H1 (cell line): ENCODE results near the gene DYTN. TPM values are rescaled to one million over a fixed set of nuclear protein-coding genes. Genes with fewer than 3 reads are reported as not detected.

ENCODE experiments used
- CTCF ChIA-PET: fragments of 300-600 bp; sonication (Branson Sonifier 250); formaldehyde crosslinking; loops from one replicate; lab custom pipeline; 2021; ENCODE audit not compliant: partially characterized antibody; lab: Charles Lee
- POLR2A ChIA-PET: fragments of 300-600 bp; sonication (Branson Sonifier 250); formaldehyde crosslinking; loops from one replicate; lab custom pipeline; 2021; ENCODE audit warnings: inconsistent platforms; ENCODE audit not compliant: partially characterized antibody; lab: Charles Lee
- DNase-seq, 2 experiments: peaks; one replicate each; pipeline versions ENCODE4 v3.0.0 to v3.0.0-alpha.2; 2010 to 2022; ENCODE audit warnings: low spot score in 2 of 2, low read depth in 1 of 2, mixed read lengths in 1 of 2
- FAIRE-seq: peaks from 2 replicates; lab custom pipeline; 2011; peaks lifted over from hg19 to GRCh38; lab: Jason Lieb, UNC
- H2AFZ ChIP-seq: 2 replicates; pipeline ENCODE4 v1.8.1; 2012; ENCODE audit warnings: low read length, inconsistent platforms
- H2AK5ac ChIP-seq: 2 replicates; pipeline ENCODE4 v1.6.1; 2013; ENCODE audit warnings: low read depth, low read length
- H2BK120ac ChIP-seq: replicated peaks from 2 replicates; pipeline ENCODE3; 2013; ENCODE audit warnings: low read depth, low read length, inconsistent platforms
- H2BK12ac ChIP-seq: 2 replicates; pipeline ENCODE4 v1.6.1; 2013; ENCODE audit warnings: low read depth, low read length
- H2BK15ac ChIP-seq: 2 replicates; pipeline ENCODE4 v1.6.1; 2013; ENCODE audit warnings: low read length
- H2BK20ac ChIP-seq: 2 replicates; pipeline ENCODE4 v1.6.1; 2013; ENCODE audit warnings: low read length
- H2BK5ac ChIP-seq: 2 replicates; pipeline ENCODE4 v1.6.1; 2013; ENCODE audit warnings: low read depth, low read length
- H3K14ac ChIP-seq: 2 replicates; pipeline ENCODE4 v1.6.1; 2013; ENCODE audit warnings: inconsistent platforms; ENCODE audit not compliant: insufficient read length
- H3K18ac ChIP-seq: 2 replicates; pipeline ENCODE4 v1.6.1; 2013; ENCODE audit warnings: low read length; ENCODE audit errors: extremely low read depth
- H3K23ac ChIP-seq: 2 replicates; pipeline ENCODE4 v1.6.1; 2013; ENCODE audit warnings: inconsistent platforms; ENCODE audit not compliant: insufficient read length
- H3K23me2 ChIP-seq: 2 replicates; pipeline ENCODE4 v1.6.1; 2013; ENCODE audit warnings: low read depth, low read length
- H3K27ac ChIP-seq: 2 replicates; pipeline ENCODE4 v1.6.1; 2011; ENCODE audit warnings: low read depth, low read length, inconsistent platforms
- H3K27me3 ChIP-seq, 4 experiments: replicated peaks in 1 of 4; 1 replicate in 1 of 4; 2 replicates in 3 of 4; pipeline versions ENCODE4 v1.6.1 to v1.8.1; 2011 to 2013; ENCODE audit warnings: low read length in 3 of 4, mild to moderate bottlenecking in 3 of 4, inconsistent platforms in 2 of 4, mixed read lengths in 2 of 4, moderate library complexity in 1 of 4; ENCODE audit not compliant: control insufficient read depth in 3 of 4, insufficient read depth in 3 of 4; ENCODE audit errors: extremely low read depth in 1 of 4
- H3K36me3 ChIP-seq, 4 experiments: 2 replicates each; pipeline versions ENCODE4 v1.6.1 to v1.8.1; 2011 to 2013; ENCODE audit warnings: mild to moderate bottlenecking in 4 of 4, low read length in 3 of 4, moderate library complexity in 2 of 4, control low read depth in 1 of 4, inconsistent platforms in 1 of 4; ENCODE audit not compliant: insufficient read depth in 4 of 4, control insufficient read depth in 2 of 4
- H3K4ac ChIP-seq: replicated peaks from 2 replicates; pipeline ENCODE3; 2013; ENCODE audit warnings: low read length, low read depth, mixed read lengths, inconsistent platforms; ENCODE audit not compliant: insufficient read length
- H3K4me1 ChIP-seq, 4 experiments: replicated peaks in 1 of 4; 1 replicate in 1 of 4; 2 replicates in 3 of 4; pipeline versions ENCODE4 v1.6.1 to v1.8.1; 2011 to 2013; ENCODE audit warnings: low read length in 3 of 4, inconsistent platforms in 2 of 4, mixed read lengths in 1 of 4; ENCODE audit not compliant: insufficient read depth in 4 of 4, control insufficient read depth in 3 of 4
- H3K4me2 ChIP-seq, 2 experiments: 2 replicates each; pipeline versions ENCODE4 v1.6.1 to v1.8.1; 2011 to 2013; ENCODE audit warnings: low read depth in 2 of 2, low read length in 2 of 2, control low read depth in 1 of 2, inconsistent platforms in 1 of 2, mild to moderate bottlenecking in 1 of 2; ENCODE audit not compliant: insufficient read depth in 1 of 2
- H3K4me3 ChIP-seq, 4 experiments: fragments of 200-600, 300-600 bp in 1 of 4; sonication (generic), shearing (Covaris generic), sonication (Bioruptor Twin) in 1 of 4; 2 replicates each; pipeline versions ENCODE4 v1.5.1 to v1.8.1; 2011 to 2016; ENCODE audit warnings: low read length in 4 of 4, low read depth in 3 of 4, control low read depth in 2 of 4, inconsistent platforms in 2 of 4, mild to moderate bottlenecking in 2 of 4, mixed read lengths in 1 of 4, moderate library complexity in 1 of 4; ENCODE audit not compliant: insufficient read depth in 2 of 4; ENCODE audit errors: extremely low read depth in 1 of 4
- H3K56ac ChIP-seq: replicated peaks from 2 replicates; pipeline ENCODE3; 2013; ENCODE audit warnings: low read depth, mild to moderate bottlenecking, mixed read lengths, low read length, inconsistent platforms; ENCODE audit not compliant: insufficient read length
- H3K79me1 ChIP-seq: 2 replicates; pipeline ENCODE4 v1.6.1; 2013; ENCODE audit warnings: low read depth, low read length, control low read depth
- H3K79me2 ChIP-seq, 2 experiments: 2 replicates each; pipeline versions ENCODE4 v1.6.1 to v1.8.1; 2012 to 2013; ENCODE audit warnings: low read length in 2 of 2, mild to moderate bottlenecking in 2 of 2, inconsistent platforms in 1 of 2; ENCODE audit not compliant: insufficient read depth in 2 of 2, control insufficient read depth in 1 of 2
- H3K9ac ChIP-seq, 4 experiments: replicated peaks in 1 of 4; 1 replicate in 1 of 4; 2 replicates in 3 of 4; pipeline versions ENCODE4 v1.6.1 to v1.8.1; 2011 to 2013; ENCODE audit warnings: low read depth in 3 of 4, low read length in 3 of 4, control low read depth in 2 of 4, mild to moderate bottlenecking in 2 of 4, moderate library complexity in 2 of 4, inconsistent platforms in 1 of 4; ENCODE audit errors: extremely low read depth in 1 of 4
- H3K9me3 ChIP-seq, 2 experiments: 2 replicates each; pipeline versions ENCODE4 v1.6.1 to v1.8.1; 2012 to 2013; ENCODE audit warnings: mild to moderate bottlenecking in 2 of 2, moderate library complexity in 2 of 2, control low read depth in 1 of 2, inconsistent platforms in 1 of 2, low read depth in 1 of 2, low read length in 1 of 2, mixed read lengths in 1 of 2; ENCODE audit not compliant: insufficient read depth in 2 of 2
- H4K20me1 ChIP-seq, 2 experiments: replicated peaks in 1 of 2; 2 replicates each; pipeline versions ENCODE3 to v1.8.1; 2011 to 2013; ENCODE audit warnings: inconsistent platforms in 2 of 2, low read length in 2 of 2, mild to moderate bottlenecking in 1 of 2; ENCODE audit not compliant: insufficient read depth in 2 of 2, control insufficient read depth in 1 of 2
- H4K5ac ChIP-seq: 2 replicates; pipeline ENCODE4 v1.6.1; 2013; ENCODE audit warnings: low read length, low read depth, mixed read lengths, inconsistent platforms; ENCODE audit not compliant: insufficient read length
- H4K8ac ChIP-seq: 2 replicates; pipeline ENCODE4 v1.8.0; 2013; ENCODE audit warnings: mild to moderate bottlenecking, moderate library complexity, low read length, inconsistent platforms; ENCODE audit not compliant: insufficient read depth; ENCODE audit errors: extremely low read depth
- H4K91ac ChIP-seq: replicated peaks from 2 replicates; pipeline ENCODE3; 2013; ENCODE audit warnings: low read length, mixed read lengths, inconsistent platforms; ENCODE audit not compliant: insufficient read length
- BRCA1 ChIP-seq: IDR thresholded peaks from 2 replicates; pipeline ENCODE4 v1.6.1; 2012; ENCODE audit warnings: low read depth, low read length, improper control_type of control experiment
- CEBPB ChIP-seq: IDR thresholded peaks from 2 replicates; pipeline ENCODE4 v1.6.1; 2012; ENCODE audit warnings: low read depth, low read length
- CHD1 ChIP-seq: IDR thresholded peaks from 2 replicates; pipeline ENCODE4 v1.6.1; 2012; ENCODE audit warnings: low read depth, low read length, improper control_type of control experiment
- EP300 ChIP-seq, 2 experiments: IDR thresholded peaks; 1 replicate in 1 of 2; 2 replicates in 1 of 2; pipeline ENCODE4 v1.6.1; 2011 to 2012; ENCODE audit warnings: low read depth in 2 of 2, low read length in 2 of 2, mild to moderate bottlenecking in 2 of 2, borderline replicate concordance in 1 of 2, inconsistent platforms in 1 of 2, moderate library complexity in 1 of 2
- GABPA ChIP-seq: IDR thresholded peaks from 2 replicates; pipeline ENCODE4 v1.6.1; 2011; ENCODE audit warnings: mild to moderate bottlenecking, low read length, moderate library complexity, borderline replicate concordance; ENCODE audit not compliant: insufficient read depth
- NRF1 ChIP-seq: IDR thresholded peaks from 2 replicates; pipeline ENCODE4 v1.6.1; 2011; ENCODE audit warnings: mild to moderate bottlenecking, low read depth, low read length, improper control_type of control experiment
- SIN3A ChIP-seq, 2 experiments: IDR thresholded peaks in 1 of 2; conservative IDR thresholded peaks in 1 of 2; 2 replicates each; pipeline ENCODE4 v1.6.1; 2011 to 2012; ENCODE audit warnings: low read length in 2 of 2, improper control_type of control experiment in 1 of 2, low read depth in 1 of 2, mild to moderate bottlenecking in 1 of 2
- SP1 ChIP-seq: IDR thresholded peaks from 2 replicates; pipeline ENCODE4 v1.6.1; 2011; ENCODE audit warnings: low read depth, low read length
- SP2 ChIP-seq: IDR thresholded peaks from 2 replicates; pipeline ENCODE4 v1.6.1; 2012; ENCODE audit warnings: mild to moderate bottlenecking, low read length, inconsistent platforms
- TAF7 ChIP-seq: optimal IDR thresholded peaks from 2 replicates; pipeline ENCODE3; 2011; ENCODE audit warnings: low read depth, mild to moderate bottlenecking, inconsistent platforms, low read length, moderate library complexity, borderline replicate concordance
- WGBS, 2 experiments: shearing (Covaris generic) in 1 of 2; methylation state at CpG; one replicate each; pipeline versions ENCODE4 v1.1.6 to v1.1.7; 2013 to 2015; ENCODE audit warnings: low lambda C conversion rate in 2 of 2, mixed read lengths in 2 of 2, inconsistent platforms in 1 of 2, low coverage in 1 of 2, missing lambda C conversion rate in 1 of 2; ENCODE audit not compliant: insufficient replicate concordance in 2 of 2, insufficient coverage in 1 of 2, insufficient read length in 1 of 2; ENCODE audit errors: extremely low coverage in 1 of 2, missing lambda C conversion rate in 1 of 2; 5-methylcytosine and 5-hydroxymethylcytosine counted together
- polyA plus RNA-seq, 7 experiments: library from polyadenylated mRNA; depleted of rRNA in 3 of 7; stranded (reverse) in 5 of 7; unstranded in 2 of 7; fragments of >200 nt in 5 of 7; fragments of 200-250 nt in 2 of 7; gene quantifications; 1 replicate in 5 of 7; 2 replicates in 1 of 7; 4 replicates in 1 of 7; pipeline versions ENCODE4 v1.2.1 to v1.2.3, GENCODE V29; 2011 to 2013; ENCODE audit warnings: missing spikeins in 2 of 7, mixed read lengths in 2 of 7
- total RNA-seq: library from RNA; stranded (reverse); fragmentation: NEBNext Ultra II Directional; extraction: Animal tissue kit (Norgen Biotek cat#: 25700); gene quantifications from 2 replicates; pipeline ENCODE4 v1.2.1, GENCODE V29; 2021
- TF ChIP-seq, protein P1 (sequence below): IDR thresholded peaks from 2 replicates; pipeline ENCODE4 v1.6.1; 2012; ENCODE audit warnings: low read length, inconsistent platforms
- TF ChIP-seq, protein P2 (sequence below): IDR thresholded peaks from 2 replicates; pipeline ENCODE4 v1.6.1; 2012; ENCODE audit warnings: inconsistent platforms

The DYTN gene
- total and polyA plus RNA-seq, 2 of the 8 experiments (the other 6 are each of a cell fraction or from before 2014, with no cell fraction given) = not detected

DNA sequence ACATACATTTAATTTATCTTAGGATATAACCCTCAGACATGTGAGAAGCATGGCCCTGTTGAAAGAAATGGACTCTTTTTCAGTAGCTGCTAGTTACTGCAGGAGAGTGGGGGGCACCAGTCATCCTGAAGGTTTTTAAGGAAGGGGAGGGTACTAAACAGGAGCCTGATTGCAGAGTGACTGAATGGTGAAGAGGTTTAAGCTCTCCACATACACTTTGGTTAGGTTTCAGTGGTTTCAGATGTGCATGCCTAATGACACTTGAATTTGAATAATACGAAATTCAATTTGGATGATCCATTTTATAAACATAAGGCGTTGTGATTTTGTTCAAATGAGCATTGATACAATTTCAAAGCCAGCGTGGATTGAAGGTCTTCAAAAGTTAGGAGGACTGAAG is 86.9 kb downstream of the DYTN start:
- 60% methylated on average over 3 of the region's 3 CpGs; no CpG with 5 or more reads in 1 of the 2 experiments for WGBS, 2 experiments

More for the DNA sequence above, 86.9 kb downstream of the DYTN start:
- Histone ChIP-seq H2BK20ac (no peak overlapping the region), H3K9me3 (no peaks in the 10 kb centered on the region), H2AFZ (no peak overlapping the region), H3K23me2 (no peaks in the 10 kb centered on the region), H4K8ac (no peak overlapping the region), H3K18ac (no peak overlapping the region), H3K79me2 (no peaks in the 10 kb centered on the region), H2BK120ac (no peak overlapping the region), H2AK5ac (no peak overlapping the region), H3K27me3 (no peaks in the 10 kb centered on the region), H3K9ac (no peak overlapping the region), H3K4ac (no peak overlapping the region), H3K27ac (no peak overlapping the region), H4K20me1 (no peaks in the 10 kb centered on the region), H4K5ac (no peak overlapping the region), H4K91ac (no peak overlapping the region), H3K23ac (no peak overlapping the region), H3K36me3 (no peaks in the 10 kb centered on the region), H2BK5ac (no peak overlapping the region), H3K4me1 (peaks cover 0 to under 1% (median 0%) of the 10 kb centered on the region in 4 experiments; a peak in 1 of 7 replicates), H3K4me3 (no peak overlapping the region), H2BK12ac (no peak overlapping the region), H3K4me2 (no peak overlapping the region), H3K56ac (no peak overlapping the region), H2BK15ac (no peak overlapping the region), H3K79me1 (no peaks in the 10 kb centered on the region), H3K14ac (no peak overlapping the region)
- CTCF ChIA-PET = no interaction called here
- POLR2A ChIA-PET = no interaction called here
- DNase-seq (no peak), FAIRE-seq (no peak)
- TF ChIP-seq GABPA = no peak
- TF ChIP-seq, protein P1, sequence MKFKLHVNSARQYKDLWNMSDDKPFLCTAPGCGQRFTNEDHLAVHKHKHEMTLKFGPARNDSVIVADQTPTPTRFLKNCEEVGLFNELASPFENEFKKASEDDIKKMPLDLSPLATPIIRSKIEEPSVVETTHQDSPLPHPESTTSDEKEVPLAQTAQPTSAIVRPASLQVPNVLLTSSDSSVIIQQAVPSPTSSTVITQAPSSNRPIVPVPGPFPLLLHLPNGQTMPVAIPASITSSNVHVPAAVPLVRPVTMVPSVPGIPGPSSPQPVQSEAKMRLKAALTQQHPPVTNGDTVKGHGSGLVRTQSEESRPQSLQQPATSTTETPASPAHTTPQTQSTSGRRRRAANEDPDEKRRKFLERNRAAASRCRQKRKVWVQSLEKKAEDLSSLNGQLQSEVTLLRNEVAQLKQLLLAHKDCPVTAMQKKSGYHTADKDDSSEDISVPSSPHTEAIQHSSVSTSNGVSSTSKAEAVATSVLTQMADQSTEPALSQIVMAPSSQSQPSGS = no peak
- no peak for TF ChIP-seq SIN3A (conservative IDR thresholded peaks at IDR 0.05 in 1 of 2, IDR thresholded peaks at IDR 0.05 in 1 of 2; ENCODE audit: low read depth in 1 of 2, low read length in 2 of 2)
- TF ChIP-seq BRCA1 = no peak
- no peak for TF ChIP-seq EP300 (IDR thresholded peaks at IDR 0.05; ENCODE audit: borderline replicate concordance in 1 of 2, low read depth in 2 of 2, low read length in 2 of 2)
- TF ChIP-seq, protein P2, sequence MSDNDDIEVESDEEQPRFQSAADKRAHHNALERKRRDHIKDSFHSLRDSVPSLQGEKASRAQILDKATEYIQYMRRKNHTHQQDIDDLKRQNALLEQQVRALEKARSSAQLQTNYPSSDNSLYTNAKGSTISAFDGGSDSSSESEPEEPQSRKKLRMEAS = no peak
- TF ChIP-seq CHD1 = no peak
- no peak for TF ChIP-seq TAF7
- no peak for TF ChIP-seq NRF1
- TF ChIP-seq SP1 = no peak
- TF ChIP-seq SP2 = no peak
- TF ChIP-seq CEBPB = no peak
